ENCODE measurements around the gene TM2D1. TPM values are rescaled to one million over a fixed set of nuclear protein-coding genes. Genes with fewer than 3 reads are reported as not detected.

TM2D1 gene
- total and polyA plus RNA-seq, 10 of the 15 experiments (the other 5 are each of a cell fraction or from before 2014, with no cell fraction given): 21.0 to 46.6 (median 36.7) TPM

DNA sequence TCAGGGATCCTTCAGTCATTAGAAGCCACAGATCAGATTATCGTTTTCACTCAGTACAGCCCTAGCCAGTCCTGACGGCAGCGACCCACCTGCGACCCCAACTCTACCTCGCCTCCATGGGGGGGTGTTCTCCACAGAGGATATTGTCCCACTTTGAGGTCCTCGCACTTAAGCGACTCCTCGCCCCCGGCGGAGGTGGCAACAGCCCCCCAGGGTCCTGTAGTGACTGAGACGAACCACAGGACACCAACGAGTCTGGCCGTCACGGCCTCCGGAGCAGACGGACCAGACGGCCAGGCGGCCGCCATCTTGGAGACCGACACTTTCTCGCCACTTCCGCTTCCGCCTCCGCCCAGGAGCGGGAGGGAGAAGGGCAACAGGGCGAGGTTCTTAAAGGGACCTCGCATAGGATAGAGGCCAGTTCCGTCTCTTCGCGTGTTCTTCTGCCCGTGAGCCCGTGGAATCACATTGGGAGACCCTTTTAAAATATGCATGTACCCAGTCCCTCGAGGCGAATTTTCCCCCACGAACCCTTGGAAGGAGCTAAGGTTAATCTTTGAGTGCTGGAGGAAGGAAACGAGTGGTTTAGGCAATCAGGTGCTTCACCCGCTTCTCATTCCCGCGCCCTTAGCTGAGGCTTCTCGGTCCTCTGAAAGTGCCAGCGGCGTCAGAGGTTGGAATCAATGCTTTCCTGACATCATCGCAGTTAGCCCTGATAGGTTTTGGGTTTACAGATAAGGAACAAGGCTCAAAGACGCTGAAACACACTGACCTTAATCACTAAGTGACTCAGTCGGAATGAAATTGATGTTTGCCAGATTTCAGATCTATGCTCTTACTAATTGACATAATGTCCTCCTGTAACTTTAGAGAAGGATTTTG lies at the start of gene TM2D1 (continued):
- TF ChIP-seq TAF1 (IDR thresholded peaks at IDR 0.05; ENCODE audit: borderline replicate concordance, low read depth, low read length) (peak; percentile 97), SPI1 (IDR thresholded peaks at IDR 0.05; ENCODE audit: borderline replicate concordance, insufficient read depth, low read depth, low read length) (peak; percentile 82), CEBPB (IDR thresholded peaks at IDR 0.05; ENCODE audit: borderline replicate concordance in 1 of 2, low read depth in 2 of 2, low read length in 2 of 2) (no peak), CBFB (IDR thresholded peaks at IDR 0.05; ENCODE audit: low read depth) (peak; percentile 94), ASH2L (IDR thresholded peaks at IDR 0.05; ENCODE audit: borderline replicate concordance, low read depth) (peak; percentile 62; the same call in 1 of the 2 replicates), NBN (IDR thresholded peaks at IDR 0.05) (peak; percentile 82), EED (IDR thresholded peaks at IDR 0.05; ENCODE audit: low read depth) (peak; percentile 60), MEF2B (IDR thresholded peaks at IDR 0.05; ENCODE audit: partially characterized antibody, poor library complexity, severe bottlenecking) (no peak), KLF5 (IDR thresholded peaks at IDR 0.05; ENCODE audit: partially characterized antibody) (peak; percentile 62), NFYA (IDR thresholded peaks at IDR 0.05; ENCODE audit: borderline replicate concordance, low read depth, low read length) (no peak), NFYB (IDR thresholded peaks at IDR 0.05; ENCODE audit: insufficient read depth, low read depth, low read length) (0 out of 2 replicates have a peak, but pooled peaks have one; percentile 22), DPF2 (IDR thresholded peaks at IDR 0.05) (peak; percentile 48; the same call in 1 of the 2 replicates), TCF12 (IDR thresholded peaks at IDR 0.05; ENCODE audit: low read depth, low read length) (peak; percentile 67; the same call in 1 of the 2 replicates), SP1 (IDR thresholded peaks at IDR 0.05; ENCODE audit: low read depth, low read length) (peak; percentile 66)
- TF ChIP-seq, protein P1, sequence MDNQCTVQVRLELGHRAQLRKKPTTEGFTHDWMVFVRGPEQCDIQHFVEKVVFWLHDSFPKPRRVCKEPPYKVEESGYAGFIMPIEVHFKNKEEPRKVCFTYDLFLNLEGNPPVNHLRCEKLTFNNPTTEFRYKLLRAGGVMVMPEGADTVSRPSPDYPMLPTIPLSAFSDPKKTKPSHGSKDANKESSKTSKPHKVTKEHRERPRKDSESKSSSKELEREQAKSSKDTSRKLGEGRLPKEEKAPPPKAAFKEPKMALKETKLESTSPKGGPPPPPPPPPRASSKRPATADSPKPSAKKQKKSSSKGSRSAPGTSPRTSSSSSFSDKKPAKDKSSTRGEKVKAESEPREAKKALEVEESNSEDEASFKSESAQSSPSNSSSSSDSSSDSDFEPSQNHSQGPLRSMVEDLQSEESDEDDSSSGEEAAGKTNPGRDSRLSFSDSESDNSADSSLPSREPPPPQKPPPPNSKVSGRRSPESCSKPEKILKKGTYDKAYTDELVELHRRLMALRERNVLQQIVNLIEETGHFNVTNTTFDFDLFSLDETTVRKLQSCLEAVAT (IDR thresholded peaks at IDR 0.05): peak; percentile 56; the same call in 1 of the 2 replicates
- TF ChIP-seq, protein P2, sequence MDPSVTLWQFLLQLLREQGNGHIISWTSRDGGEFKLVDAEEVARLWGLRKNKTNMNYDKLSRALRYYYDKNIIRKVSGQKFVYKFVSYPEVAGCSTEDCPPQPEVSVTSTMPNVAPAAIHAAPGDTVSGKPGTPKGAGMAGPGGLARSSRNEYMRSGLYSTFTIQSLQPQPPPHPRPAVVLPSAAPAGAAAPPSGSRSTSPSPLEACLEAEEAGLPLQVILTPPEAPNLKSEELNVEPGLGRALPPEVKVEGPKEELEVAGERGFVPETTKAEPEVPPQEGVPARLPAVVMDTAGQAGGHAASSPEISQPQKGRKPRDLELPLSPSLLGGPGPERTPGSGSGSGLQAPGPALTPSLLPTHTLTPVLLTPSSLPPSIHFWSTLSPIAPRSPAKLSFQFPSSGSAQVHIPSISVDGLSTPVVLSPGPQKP (IDR thresholded peaks at IDR 0.05; ENCODE audit: low read depth, low read length): peak; percentile 86
- TF ChIP-seq, protein P3, sequence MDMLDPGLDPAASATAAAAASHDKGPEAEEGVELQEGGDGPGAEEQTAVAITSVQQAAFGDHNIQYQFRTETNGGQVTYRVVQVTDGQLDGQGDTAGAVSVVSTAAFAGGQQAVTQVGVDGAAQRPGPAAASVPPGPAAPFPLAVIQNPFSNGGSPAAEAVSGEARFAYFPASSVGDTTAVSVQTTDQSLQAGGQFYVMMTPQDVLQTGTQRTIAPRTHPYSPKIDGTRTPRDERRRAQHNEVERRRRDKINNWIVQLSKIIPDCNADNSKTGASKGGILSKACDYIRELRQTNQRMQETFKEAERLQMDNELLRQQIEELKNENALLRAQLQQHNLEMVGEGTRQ (IDR thresholded peaks at IDR 0.05; ENCODE audit: borderline replicate concordance, low read depth, low read length): no peak
- TF ChIP-seq, protein P4, sequence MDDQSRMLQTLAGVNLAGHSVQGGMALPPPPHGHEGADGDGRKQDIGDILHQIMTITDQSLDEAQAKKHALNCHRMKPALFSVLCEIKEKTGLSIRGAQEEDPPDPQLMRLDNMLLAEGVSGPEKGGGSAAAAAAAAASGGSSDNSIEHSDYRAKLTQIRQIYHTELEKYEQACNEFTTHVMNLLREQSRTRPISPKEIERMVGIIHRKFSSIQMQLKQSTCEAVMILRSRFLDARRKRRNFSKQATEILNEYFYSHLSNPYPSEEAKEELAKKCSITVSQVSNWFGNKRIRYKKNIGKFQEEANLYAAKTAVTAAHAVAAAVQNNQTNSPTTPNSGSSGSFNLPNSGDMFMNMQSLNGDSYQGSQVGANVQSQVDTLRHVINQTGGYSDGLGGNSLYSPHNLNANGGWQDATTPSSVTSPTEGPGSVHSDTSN (IDR thresholded peaks at IDR 0.05; ENCODE audit: insufficient replicate concordance, low read depth, low read length): no peak
- TF ChIP-seq, protein P5, sequence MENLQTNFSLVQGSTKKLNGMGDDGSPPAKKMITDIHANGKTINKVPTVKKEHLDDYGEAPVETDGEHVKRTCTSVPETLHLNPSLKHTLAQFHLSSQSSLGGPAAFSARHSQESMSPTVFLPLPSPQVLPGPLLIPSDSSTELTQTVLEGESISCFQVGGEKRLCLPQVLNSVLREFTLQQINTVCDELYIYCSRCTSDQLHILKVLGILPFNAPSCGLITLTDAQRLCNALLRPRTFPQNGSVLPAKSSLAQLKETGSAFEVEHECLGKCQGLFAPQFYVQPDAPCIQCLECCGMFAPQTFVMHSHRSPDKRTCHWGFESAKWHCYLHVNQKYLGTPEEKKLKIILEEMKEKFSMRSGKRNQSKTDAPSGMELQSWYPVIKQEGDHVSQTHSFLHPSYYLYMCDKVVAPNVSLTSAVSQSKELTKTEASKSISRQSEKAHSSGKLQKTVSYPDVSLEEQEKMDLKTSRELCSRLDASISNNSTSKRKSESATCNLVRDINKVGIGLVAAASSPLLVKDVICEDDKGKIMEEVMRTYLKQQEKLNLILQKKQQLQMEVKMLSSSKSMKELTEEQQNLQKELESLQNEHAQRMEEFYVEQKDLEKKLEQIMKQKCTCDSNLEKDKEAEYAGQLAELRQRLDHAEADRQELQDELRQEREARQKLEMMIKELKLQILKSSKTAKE (IDR thresholded peaks at IDR 0.05; ENCODE audit: low read depth, poor library complexity, severe bottlenecking): peak; percentile 34
- TF ChIP-seq, protein P6, sequence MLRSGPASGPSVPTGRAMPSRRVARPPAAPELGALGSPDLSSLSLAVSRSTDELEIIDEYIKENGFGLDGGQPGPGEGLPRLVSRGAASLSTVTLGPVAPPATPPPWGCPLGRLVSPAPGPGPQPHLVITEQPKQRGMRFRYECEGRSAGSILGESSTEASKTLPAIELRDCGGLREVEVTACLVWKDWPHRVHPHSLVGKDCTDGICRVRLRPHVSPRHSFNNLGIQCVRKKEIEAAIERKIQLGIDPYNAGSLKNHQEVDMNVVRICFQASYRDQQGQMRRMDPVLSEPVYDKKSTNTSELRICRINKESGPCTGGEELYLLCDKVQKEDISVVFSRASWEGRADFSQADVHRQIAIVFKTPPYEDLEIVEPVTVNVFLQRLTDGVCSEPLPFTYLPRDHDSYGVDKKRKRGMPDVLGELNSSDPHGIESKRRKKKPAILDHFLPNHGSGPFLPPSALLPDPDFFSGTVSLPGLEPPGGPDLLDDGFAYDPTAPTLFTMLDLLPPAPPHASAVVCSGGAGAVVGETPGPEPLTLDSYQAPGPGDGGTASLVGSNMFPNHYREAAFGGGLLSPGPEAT (IDR thresholded peaks at IDR 0.05; ENCODE audit: low read depth): peak; percentile 96

All from GM12878 (cell line).